ENCODE data around the gene TBATA.
A peak's percentile ranks its signal among the peaks of the same experiment; 100 is the strongest.

The TBATA gene

DNA sequence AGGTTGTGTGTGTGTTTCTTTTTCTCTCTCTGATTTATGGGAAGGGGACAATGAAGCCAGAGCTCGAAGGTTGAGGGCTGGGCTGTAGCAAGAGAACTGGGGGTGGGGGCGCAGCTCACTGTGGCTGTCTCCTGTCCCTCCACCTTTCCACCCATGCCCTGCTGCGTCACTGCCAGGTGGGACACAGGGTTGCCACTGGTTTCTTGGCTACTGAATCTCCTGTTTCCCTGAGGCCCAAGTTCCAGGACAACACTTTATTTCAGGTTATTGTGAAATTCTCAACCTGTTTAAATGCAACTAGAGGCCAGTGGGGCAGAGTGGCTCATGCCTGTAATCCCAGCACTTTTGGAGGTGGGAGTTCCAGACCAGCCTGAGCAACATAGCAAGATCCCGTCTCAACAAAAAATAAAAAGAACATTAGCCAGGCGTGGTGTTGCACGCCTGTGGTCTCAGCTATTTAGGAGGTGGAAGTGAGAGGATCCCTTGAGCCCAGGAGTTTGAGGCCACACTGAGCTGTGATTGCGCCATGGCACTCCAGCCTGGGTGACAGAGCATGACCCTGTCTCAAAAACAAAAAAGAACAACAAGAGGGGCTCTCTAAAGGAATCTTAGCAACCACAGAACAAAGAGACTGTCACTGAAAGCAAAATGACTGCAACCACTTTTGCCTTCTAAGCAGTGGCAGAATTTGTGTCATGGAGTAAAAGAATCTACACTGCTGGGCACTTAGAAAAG lies 22.6 kb downstream of the TBATA start:
- DNase-seq (ENCODE audit: low read depth in 1 of 2, low spot score in 1 of 2): no peak

DNA sequence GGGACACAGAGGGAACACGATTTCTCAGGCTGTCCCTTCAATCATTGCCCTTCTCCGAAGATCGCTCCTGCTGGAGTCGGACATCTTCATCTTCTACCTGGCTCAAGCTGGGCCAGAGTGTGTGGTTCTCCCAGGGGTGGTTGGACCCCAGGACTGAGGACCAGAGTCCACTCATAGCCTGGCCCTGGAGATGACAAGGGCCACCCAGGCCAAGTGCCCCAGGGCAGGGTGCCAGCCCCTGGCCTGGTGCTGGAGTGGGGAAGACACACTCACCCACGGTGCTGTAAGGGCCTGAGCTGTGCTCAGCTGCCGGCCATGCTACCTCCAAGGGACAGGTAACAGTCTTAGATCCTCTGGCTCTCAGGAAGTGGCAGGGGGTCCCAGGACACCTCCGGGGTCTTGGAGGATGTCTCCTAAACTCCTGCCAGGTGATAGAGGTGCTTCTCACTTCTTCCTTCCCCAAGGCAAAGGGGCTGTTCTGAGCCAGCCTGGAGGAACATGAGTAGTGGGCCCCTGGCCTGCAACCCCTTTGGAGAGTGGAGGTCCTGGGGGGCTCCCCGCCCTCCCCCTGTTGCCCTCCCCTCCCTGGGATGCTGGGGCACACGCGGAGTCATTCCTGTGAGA lies 23.3 kb downstream of the TBATA start:
- DNase-seq (ENCODE audit: low read depth in 1 of 2, low spot score in 1 of 2): no peak

DNA sequence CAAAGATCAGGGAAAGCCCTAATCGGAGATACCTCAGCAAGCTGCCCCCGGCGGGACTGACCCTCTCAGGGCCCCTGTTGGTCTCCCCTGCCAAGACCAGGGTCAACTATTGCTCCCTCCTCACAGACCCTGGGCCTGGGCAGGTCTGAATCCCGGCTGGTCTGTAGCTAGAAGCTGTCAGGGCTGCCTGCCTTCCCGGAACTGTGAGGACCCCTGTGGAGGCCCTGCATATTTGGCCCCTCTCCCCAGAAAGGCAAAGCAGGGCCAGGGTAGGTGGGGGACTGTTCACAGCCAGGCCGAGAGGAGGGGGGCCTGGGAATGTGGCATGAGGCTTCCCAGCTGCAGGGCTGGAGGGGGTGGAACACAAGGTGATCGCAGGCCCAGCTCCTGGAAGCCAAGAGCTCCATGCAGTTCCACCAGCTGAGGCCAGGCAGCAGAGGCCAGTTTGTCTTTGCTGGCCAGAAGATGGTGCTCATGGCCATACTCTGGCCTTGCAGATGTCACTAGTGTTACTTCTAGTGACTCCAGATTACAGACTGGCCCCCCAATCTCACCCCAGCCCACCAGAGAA lies 24.1 kb downstream of the TBATA start:
- DNase-seq (ENCODE audit: low read depth in 1 of 2, low spot score in 1 of 2): no peak

DNA sequence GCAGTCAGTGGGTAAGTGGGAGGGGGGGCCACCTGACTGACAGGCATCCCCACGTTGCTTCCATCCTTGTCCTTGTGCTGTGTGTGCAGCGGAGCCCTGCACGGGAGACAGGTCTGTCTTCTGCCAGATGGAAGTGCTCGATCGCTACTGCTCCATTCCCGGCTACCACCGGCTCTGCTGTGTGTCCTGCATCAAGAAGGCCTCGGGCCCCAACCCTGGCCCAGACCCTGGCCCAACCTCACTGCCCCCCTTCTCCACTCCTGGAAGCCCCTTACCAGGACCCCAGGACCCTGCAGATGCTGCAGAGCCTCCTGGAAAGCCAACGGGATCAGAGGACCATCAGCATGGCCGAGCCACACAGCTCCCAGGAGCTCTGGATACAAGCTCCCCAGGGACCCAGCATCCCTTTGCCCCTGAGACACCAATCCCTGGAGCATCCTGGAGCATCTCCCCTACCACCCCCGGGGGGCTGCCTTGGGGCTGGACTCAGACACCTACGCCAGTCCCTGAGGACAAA lies 24.8 kb downstream of the TBATA start:
- no peak for DNase-seq (ENCODE audit: low read depth in 1 of 2, low spot score in 1 of 2)

DNA sequence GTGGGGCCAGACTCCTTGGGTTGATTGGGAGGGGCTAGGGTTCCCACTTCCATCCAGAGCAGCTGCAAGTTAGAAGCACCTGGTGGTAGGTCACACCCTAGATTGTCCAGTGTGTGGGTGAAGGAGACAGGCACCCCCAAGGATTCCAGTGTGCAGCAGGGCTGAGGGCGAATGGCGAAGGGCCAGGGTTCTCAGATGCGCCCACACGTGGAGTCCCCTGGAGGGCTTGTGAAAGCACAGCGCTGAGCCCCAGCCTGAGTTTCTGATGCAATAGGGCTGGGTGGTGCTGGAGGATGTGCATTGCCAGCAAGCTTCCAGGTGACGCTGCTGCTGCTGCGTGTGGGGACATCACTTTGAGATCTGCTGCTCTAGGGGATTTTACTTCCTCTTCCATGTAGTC lies 25.4 kb downstream of the TBATA start:
- no peak for DNase-seq (ENCODE audit: low read depth in 1 of 2, low spot score in 1 of 2)

DNA sequence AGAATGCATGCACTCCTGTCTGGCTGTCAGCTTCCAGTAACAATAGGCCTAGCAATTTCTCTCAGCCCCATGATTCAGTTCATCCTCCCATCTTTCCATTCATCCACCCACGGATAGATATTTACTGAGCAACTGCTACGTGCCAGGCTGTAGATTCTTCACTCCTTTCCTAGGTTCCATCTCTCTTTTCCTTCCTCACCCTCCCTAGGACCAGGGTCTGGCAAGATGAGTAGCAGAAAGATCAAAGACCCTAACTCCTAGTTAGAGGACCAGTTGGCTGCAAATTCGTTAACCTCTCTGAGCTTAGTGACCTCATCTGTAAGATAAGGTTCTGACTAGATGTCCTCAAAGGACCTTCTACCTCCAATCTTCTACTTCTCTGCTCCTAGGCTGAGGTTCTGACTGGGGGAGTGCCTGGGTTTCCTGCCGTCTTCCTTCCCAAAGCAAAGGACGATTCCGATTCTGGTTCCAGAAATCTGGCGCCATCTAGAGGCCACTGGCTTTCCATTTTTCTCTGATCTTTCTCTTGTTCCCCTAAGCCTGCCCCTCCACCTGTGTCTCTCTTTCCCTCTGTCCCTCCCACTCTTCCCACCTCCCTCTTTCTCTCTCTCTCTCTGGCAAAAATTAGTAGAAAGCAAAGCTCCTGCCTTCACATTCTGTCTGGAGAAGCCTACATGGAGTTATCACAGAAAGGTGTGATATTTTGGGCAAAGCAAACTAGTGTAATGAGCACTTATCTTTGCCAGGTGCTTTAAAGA lies 26.2 kb downstream of the TBATA start:
- peak; percentile 20 to 24 for DNase-seq (ENCODE audit: low read depth in 1 of 2, low spot score in 1 of 2)

DNA sequence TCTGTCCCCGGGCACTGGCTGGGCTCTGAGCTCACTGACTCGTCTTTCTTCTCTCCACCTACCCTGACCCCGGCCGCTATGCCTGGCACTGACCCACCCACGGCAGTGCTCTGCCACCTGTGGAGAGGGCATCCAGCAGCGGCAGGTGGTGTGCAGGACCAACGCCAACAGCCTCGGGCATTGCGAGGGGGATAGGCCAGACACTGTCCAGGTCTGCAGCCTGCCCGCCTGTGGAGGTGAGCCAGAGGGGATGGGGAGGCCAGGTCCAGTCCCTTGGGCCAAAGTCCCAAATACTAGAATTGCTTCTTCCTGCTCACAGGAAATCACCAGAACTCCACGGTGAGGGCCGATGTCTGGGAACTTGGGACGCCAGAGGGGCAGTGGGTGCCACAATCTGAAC lies 27.3 kb downstream of the TBATA start:
- no peak for DNase-seq (ENCODE audit: low read depth in 1 of 2, low spot score in 1 of 2)

DNA sequence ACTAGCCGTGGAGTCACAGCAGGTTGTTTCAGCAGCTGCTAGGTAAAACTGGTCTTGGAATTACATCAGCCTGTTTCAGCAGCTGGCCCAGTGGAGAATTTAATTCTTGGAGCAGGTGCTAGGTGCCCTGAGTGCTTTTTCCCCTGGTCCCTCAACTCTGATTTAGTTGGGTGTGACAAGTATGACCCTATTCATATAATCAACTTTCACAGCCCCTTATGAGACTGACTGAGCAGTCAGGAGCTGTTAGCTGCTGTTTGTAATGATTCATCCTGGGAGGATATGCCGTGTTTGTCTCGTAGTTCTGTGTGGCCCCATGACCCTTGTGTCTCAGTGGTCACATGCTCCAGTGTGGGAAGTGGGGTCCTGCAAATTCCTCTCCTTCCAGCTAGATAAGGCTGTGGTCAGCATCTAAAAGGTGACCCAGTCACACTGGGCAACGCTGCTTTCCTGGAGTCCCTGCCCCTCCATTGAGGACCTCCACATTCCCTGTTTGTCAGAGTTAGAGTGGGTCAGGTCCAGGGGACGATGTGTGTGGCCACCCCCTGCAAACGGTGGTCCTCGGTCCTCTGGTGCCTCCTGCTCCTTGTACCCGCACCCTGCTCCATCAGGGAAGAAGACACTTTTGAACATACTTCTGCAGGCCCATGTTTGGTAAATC lies 28.3 kb downstream of the TBATA start:
- DNase-seq (ENCODE audit: low read depth in 1 of 2, low spot score in 1 of 2): no peak

DNA sequence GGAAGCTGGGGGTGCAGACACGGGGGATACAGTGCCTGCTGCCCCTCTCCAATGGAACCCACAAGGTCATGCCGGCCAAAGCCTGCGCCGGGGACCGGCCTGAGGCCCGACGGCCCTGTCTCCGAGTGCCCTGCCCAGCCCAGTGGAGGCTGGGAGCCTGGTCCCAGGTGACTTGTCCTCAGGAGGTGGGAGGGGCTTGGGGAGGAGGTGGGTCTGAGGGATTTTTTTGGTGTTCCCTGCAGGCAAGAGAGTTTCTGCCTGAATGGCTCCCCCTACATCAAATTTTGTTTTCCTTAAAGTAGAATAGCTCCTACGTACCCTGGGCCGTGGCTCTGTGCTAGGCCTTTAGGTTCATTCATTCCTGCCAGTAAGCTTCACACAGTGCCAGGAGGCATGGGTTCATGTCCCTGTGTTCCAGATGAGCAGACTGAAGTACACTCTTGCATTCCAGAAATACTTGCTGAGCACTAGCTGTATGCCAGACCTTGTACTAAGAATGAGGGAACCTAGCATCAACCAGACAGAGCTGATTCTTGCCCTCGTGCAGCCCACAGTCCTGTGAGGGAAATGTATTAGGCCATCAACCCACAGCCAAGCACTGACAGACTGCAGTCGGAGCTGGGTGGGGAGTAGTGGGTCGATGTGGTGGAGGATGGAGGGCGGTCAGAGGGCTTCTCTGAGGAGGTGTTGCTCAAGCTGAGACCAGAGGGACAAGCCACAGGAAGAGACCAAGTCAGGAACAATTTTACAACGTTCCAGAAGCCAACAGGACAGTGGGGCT lies 31.1 kb downstream of the TBATA start:
- DNase-seq (ENCODE audit: low read depth in 1 of 2, low spot score in 1 of 2): no peak

DNA sequence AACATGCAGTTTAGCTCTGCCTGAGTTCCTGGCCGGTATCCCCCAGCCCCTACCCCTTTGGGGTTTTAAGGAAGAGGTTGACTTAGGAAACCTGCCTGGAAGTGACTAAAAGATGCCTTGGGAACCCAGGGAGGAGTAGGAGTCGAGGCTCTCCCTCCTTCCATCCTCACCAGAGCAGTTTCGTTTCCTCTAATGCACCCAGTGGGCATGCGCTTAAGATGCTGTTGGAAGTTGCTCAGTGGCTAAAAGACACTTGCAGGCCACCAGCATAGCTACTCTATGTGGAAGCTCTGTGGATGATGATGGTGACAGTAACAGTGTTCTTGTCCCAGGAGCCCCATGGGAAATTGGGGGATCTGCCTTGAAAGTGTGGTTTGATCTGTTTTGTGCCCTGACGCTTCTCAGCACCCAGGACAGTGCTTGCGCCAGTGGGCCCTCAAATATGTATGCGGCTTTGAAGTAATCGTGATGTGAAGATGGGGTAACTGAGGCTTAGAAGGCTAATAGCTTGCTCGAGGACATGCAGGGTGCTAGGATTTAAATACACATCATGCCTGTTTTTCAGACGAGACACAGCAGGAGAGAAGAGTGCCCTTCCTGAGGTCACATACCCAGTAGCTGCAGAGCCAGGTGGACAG lies 32.0 kb downstream of the TBATA start:
- DNase-seq (ENCODE audit: low read depth in 1 of 2, low spot score in 1 of 2): no peak

DNA sequence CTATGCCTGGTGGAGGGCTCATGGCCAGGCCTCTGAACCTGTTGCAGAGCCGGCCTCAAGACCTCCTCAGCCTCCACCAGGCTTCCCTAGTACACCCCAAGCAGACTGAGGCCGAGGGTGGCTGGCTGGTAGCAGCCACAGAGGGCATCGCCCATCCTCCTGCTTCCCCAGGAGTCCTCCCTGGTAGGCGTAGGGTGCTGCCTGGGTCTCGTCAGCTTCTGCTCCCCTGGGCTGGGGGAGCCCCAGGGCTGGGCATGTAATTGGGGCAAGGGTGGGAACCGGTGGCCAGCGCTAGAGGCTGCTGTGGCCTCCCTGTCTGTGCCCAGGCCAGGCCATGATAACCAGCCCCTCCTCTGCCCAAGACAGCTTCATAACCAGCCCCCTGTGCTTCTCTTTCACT lies 32.6 kb downstream of the TBATA start:
- DNase-seq (ENCODE audit: low read depth in 1 of 2, low spot score in 1 of 2): no peak

DNA sequence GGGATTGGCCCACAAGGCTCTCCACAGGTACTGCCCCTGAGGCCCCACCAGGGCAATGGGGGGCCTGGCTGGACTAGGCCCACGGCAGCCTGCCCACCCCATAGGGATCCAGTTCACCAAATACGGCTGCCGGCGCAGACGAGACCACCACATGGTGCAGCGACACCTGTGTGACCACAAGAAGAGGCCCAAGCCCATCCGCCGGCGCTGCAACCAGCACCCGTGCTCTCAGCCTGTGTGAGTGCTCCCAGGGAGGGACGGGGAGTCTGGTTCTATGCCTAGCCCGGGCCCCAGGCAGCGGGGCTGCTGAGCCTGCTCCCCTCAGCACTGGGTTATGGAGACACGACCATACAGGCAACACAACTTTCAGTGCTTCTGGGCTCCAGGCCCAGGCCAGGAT lies 33.2 kb downstream of the TBATA start:
- no peak for DNase-seq (ENCODE audit: low read depth in 1 of 2, low spot score in 1 of 2)

DNA sequence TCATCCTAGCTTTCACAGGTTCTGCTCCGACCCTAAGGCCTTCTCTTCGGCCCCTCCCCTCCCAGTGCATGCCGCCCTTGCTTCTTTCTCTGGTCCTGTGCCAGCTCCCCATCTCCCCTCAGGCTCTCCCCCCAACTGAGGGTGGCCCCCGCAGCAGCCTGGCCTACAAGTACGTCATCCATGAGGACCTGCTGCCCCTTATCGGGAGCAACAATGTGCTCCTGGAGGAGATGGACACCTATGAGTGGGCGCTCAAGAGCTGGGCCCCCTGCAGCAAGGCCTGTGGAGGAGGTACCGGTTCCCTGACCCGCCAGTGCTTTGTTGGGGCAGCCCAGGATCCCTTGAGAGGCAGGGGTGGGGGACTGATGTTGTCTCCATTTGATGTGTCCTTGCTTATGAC lies 33.8 kb downstream of the TBATA start:
- no peak for DNase-seq (ENCODE audit: low read depth in 1 of 2, low spot score in 1 of 2)

DNA sequence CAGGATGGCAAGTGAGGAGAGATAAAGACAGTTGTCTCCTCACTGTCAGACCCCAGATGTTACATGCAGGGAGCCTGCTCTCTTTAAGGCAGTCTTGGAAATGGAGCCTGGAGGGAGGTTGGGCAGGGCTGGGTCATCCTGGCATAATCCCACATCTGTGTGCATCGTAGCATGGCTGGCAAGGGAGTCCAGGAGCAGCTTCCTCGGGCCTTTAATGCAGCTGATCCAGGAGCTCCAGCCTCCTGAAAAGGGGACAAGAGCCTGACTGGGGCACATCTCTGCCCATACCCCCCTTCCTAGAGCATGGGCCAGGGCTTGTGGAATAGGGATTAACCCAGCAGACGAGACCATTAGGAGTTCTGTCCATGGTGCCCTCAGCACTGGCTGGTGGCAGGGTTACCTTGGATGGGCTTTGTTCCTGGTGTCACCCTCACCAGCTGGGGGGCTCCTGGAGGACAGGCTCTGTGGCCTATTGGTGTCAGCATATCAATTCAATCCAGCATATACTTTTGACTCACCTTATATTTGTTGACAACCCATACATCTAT lies 34.9 kb downstream of the TBATA start:
- no peak for DNase-seq (ENCODE audit: low read depth in 1 of 2, low spot score in 1 of 2)

DNA sequence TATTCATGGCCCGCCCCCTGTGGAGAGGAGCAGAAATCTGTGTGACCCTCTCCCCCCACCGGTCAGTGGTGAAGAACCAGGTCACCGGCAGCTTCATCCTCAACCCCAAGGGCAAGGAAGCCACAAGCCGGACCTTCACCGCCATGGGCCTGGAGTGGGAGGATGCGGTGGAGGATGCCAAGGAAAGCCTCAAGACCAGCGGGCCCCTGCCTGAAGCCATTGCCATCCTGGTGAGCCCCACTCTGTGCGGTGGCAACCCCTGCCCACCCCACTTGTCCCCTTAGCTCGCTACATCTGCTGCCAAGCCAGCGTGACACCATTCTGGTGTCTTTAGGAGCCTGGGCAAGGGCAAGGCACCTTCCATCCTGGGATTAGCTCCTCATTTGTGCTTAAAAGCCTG lies 35.4 kb downstream of the TBATA start:
- DNase-seq (ENCODE audit: low read depth in 1 of 2, low spot score in 1 of 2): no peak

DNA sequence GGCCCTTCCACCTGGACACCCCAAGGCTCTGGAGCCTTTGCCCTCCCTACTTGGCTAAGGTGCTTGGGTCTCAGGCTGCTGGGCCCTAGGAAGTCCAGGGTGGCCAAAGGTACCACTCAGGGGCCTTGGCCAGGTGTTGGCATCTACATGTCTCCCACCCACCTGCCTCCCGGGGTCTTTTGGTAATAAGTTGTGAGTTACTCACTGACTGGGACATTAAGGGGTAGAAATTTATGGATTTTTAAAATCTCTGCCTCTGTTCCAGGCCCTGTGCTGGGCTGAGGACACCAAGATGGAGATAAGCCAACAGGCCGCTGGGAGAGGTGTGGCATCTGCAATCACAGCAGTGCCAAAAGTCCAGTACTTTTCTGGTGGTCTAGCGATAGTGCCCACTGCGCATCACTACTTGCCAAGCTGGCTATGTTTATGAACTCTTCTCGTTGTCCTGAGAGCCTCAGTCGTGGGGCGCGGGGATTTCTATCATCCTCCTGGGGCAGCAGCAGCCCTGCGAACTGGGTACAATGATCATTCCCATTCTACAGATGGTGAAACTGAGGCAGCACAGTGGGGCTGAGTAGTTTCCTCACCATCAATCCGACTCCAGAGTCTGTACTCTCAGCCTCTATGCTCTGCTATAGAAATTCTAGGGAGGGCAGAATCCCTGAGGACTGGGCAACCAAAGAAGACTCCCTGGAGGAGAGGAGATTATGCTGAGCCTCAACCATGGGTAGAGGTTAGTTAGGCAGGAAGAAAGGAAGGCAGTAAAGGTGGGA lies 36.2 kb downstream of the TBATA start:
- DNase-seq (ENCODE audit: low read depth in 1 of 2, low spot score in 1 of 2): no peak

DNA sequence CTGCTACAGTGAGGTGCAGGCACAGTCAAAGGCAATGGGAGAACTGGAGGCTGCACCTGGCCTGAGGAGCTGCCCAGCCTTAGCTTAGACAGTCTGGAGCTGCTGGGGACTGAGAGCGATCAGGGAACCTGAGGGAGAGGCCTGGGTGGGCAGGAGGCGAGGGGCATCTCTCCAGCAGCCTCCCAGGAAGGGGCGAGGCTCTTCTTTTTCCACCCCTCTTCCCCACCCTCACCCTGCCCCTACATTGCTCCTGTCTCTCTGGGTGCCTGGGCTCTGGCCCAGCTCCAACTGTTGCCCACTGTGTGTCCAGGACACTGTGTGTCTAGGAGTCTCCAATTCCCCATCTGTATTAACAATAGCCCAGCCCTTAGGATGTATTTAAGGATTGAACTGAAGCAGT lies 36.9 kb downstream of the TBATA start:
- DNase-seq (ENCODE audit: low read depth in 1 of 2, low spot score in 1 of 2): no peak

DNA sequence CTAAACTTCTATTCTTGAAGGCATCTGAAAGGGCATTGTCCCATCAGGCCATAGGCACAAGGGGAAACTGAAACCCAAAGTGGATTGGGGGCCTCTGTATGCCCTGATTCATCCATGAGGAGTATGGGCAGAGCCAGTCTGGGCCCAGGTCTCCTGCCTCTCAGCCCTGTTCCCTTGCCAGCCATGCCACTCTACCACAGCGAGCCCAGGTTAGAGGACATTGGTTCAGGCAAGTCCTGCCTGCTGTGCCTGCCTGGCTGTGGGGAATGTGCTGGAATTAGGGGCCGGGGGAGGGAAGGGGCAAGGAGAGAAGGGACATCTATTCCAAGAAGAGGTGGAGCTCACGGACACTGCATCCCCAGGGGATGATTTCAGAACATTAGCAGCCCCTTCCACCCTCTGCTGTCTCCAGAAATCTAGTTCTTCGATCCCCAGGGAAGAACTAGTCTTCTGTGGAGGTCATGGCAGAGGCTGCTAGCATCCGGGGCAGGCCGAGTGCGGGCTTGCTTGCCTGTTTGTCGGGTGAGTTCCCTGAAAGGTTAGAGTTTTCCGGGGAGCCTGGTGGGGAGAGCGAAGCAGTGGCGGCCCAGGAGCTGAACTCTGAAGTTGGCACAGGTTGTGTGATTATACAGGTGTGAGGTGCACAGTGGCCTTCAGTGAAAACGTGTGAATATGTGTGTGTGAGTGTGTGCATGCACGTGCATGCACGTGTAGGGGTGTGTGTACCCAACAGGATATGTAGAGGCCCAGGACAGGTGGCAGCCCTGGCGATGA lies 37.8 kb downstream of the TBATA start:
- DNase-seq (ENCODE audit: low read depth in 1 of 2, low spot score in 1 of 2): no peak

All from stimulated activated CD4-positive, alpha-beta T cell treated with anti-CD3 and anti-CD28 coated beads, Interleukin-15, amount 100 ng/mL, for 1 hour (primary cell).